Lower leg skin (tissue), 3 donors: ENCODE data around the gene WDR46.

Experiments
- POLR2A ChIP-seq, 2 donors: fragments of 450-650 bp; IDR thresholded peaks; one replicate each; pipeline ENCODE4 v1.6.1; 2016 to 2017; ENCODE audit warnings: antibody characterized with exemption in 2 of 2, mild to moderate bottlenecking in 1 of 2, moderate library complexity in 1 of 2
- TF ChIP-seq, protein P1 (sequence below), 3 donors: fragments of 450-650 bp; IDR thresholded peaks; one replicate each; pipeline ENCODE4 v1.5.1; 2016; ENCODE audit warnings: antibody characterized with exemption in 3 of 3, mild to moderate bottlenecking in 3 of 3, moderate library complexity in 2 of 3

DNA sequence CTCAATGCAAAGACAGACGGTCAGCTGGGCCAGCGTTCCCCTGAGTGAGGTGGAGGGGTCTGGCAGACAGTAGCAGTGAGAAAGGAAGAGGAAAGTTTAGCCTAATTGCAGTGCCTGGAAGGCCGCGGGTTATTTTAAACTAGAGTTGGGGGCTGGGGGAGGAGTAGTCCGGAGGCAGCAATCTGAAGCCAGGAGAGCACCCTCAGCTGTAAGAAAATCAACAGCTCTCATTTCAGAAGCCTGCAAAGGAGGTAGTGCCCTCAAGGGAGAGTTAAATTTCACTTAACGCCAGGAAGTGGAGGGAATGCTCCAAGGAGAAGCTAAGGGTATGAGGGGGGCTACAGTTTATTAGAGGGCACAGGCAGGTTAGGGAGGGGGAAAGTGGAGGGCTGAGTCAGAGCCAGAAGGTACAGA is 53.8 kb downstream of the WDR46 start:
- TF ChIP-seq, protein P1, sequence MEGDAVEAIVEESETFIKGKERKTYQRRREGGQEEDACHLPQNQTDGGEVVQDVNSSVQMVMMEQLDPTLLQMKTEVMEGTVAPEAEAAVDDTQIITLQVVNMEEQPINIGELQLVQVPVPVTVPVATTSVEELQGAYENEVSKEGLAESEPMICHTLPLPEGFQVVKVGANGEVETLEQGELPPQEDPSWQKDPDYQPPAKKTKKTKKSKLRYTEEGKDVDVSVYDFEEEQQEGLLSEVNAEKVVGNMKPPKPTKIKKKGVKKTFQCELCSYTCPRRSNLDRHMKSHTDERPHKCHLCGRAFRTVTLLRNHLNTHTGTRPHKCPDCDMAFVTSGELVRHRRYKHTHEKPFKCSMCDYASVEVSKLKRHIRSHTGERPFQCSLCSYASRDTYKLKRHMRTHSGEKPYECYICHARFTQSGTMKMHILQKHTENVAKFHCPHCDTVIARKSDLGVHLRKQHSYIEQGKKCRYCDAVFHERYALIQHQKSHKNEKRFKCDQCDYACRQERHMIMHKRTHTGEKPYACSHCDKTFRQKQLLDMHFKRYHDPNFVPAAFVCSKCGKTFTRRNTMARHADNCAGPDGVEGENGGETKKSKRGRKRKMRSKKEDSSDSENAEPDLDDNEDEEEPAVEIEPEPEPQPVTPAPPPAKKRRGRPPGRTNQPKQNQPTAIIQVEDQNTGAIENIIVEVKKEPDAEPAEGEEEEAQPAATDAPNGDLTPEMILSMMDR (IDR thresholded peaks at IDR 0.05) = no peak
- no peak for TF ChIP-seq POLR2A (IDR thresholded peaks at IDR 0.05)
